Measurements from ENCODE around the gene WDFY4. TPM values are rescaled to one million over a fixed set of nuclear protein-coding genes. Genes with fewer than 3 reads are reported as not detected.

The WDFY4 gene
- total and polyA plus RNA-seq, 8 donors = 0.15 to 8.0 (median 2.7) TPM

DNA sequence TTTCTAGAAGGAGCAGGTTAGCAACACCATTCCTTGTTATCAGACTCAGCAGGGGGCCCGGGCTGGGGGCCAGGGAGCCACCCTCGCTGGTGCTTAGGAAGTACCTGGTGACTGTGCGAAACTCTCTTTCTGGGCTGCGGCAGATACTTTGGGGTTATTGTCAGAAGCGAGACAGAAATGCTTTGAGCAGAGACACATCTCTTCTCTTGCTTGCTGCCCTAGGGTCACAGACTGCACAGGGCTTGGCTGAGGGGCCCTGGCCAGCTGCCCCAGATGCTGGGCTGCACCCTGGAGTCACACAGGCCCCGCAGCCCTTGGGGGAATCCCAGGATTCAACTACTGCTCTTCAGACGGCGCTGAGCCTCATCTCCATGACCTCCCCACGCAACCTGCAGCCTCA lies 91.9 kb downstream of the WDFY4 start:
- intact Hi-C loops (cut with DNase I; ENCODE audit: low total_unique reads) = no loop called here
- Histone ChIP-seq H3K27ac (no peak overlapping the region), H3K36me3 (no peaks in the 10 kb centered on the region), H3K9me3 (no peaks in the 10 kb centered on the region), H3K4me1 (no peaks in the 10 kb centered on the region), H3K4me3 (no peak overlapping the region), H3K27me3 (peaks cover 0 to 4% (median 0%) of the 10 kb centered on the region in 3 donors)
- DNase-seq = no peak
- TF ChIP-seq POLR2A (IDR thresholded peaks at IDR 0.05) (no peak), POLR2AphosphoS5 (IDR thresholded peaks at IDR 0.05) (no peak), EP300 (IDR thresholded peaks at IDR 0.05) (no peak)
- TF ChIP-seq, protein P1, sequence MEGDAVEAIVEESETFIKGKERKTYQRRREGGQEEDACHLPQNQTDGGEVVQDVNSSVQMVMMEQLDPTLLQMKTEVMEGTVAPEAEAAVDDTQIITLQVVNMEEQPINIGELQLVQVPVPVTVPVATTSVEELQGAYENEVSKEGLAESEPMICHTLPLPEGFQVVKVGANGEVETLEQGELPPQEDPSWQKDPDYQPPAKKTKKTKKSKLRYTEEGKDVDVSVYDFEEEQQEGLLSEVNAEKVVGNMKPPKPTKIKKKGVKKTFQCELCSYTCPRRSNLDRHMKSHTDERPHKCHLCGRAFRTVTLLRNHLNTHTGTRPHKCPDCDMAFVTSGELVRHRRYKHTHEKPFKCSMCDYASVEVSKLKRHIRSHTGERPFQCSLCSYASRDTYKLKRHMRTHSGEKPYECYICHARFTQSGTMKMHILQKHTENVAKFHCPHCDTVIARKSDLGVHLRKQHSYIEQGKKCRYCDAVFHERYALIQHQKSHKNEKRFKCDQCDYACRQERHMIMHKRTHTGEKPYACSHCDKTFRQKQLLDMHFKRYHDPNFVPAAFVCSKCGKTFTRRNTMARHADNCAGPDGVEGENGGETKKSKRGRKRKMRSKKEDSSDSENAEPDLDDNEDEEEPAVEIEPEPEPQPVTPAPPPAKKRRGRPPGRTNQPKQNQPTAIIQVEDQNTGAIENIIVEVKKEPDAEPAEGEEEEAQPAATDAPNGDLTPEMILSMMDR (IDR thresholded peaks at IDR 0.05) = no peak
- WGBS, 5 donors = 57 to 69% (median 62%) methylated on average over 7 to 9 of the region's 9 CpGs

- 87 to 97% (median 92%) methylated on average over 3 of the region's 3 CpGs for WGBS, 5 donors
- no peaks in the 10 kb centered on the region for H3K9me3 ChIP-seq
Measured at GRCh38 chr10:48777110-48777509, 92.4 kb downstream of the WDFY4 start.

DNA sequence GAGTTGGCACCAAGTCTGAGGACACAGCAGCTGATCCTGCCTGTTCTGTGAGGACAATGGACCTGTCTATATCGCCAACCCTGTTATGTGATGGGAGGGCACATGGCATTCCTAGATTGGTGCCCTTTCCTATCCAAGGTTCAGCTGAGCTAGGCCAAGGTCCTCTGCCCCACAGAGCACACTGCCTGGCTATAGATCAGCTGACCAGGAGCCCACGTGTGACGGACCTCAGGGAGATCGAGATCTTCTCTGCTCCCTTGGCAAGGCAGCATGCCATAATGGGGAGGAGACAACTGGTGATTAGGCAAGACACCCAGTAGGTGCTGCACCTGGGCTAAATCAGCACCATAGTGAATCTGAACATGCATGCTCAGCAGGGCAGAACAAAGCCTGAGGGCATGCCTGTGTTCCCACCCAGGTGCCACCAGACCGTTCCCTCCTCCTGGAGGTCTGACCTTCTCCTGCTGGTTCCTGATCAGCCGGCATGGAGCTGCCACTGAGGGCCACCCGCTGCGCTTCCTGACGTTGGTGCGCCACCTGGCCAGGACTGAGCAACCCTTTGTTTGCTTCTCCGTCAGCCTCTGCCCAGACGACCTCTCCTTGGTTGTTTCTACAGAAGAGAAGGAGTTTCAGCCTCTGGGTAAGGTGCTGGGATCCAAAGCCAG lies 93.7 kb downstream of the WDFY4 start:
- H3K4me1 ChIP-seq = no peaks in the 10 kb centered on the region
- no peak overlapping the region for H3K4me3 ChIP-seq
- no peak for DNase-seq
- no peak for TF ChIP-seq POLR2AphosphoS5 (IDR thresholded peaks at IDR 0.05)
- no peak for TF ChIP-seq EP300 (IDR thresholded peaks at IDR 0.05)
- no peak for TF ChIP-seq POLR2A (IDR thresholded peaks at IDR 0.05)
- TF ChIP-seq, protein P1 (IDR thresholded peaks at IDR 0.05) = no peak
- intact Hi-C loops (cut with DNase I; ENCODE audit: low total_unique reads) = no loop called here
- H3K36me3 ChIP-seq = no peaks in the 10 kb centered on the region
- no peaks in the 10 kb centered on the region for H3K9me3 ChIP-seq
- WGBS, 5 donors = 81 to 90% (median 83%) methylated on average over 10 to 12 of the region's 12 CpGs
- H3K27ac ChIP-seq = no peak overlapping the region
- peaks cover 0 to 4% (median 0%) of the 10 kb centered on the region in 3 donors for H3K27me3 ChIP-seq

More at GRCh38 chr10:48777110-48777509, 92.4 kb downstream of the WDFY4 start:
- no peak overlapping the region for H3K27ac ChIP-seq
- no peaks in the 10 kb centered on the region for H3K36me3 ChIP-seq
- no peaks in the 10 kb centered on the region for H3K4me1 ChIP-seq
- TF ChIP-seq EP300 (IDR thresholded peaks at IDR 0.05) = no peak
- TF ChIP-seq, protein P1 (IDR thresholded peaks at IDR 0.05) = no peak
- no peak for TF ChIP-seq POLR2AphosphoS5 (IDR thresholded peaks at IDR 0.05)
- TF ChIP-seq POLR2A (IDR thresholded peaks at IDR 0.05) = no peak
- H3K27me3 ChIP-seq = peaks cover 0 to 4% (median 0%) of the 10 kb centered on the region in 3 donors
- no peak overlapping the region for H3K4me3 ChIP-seq
- DNase-seq = no peak
- intact Hi-C loops (cut with DNase I; ENCODE audit: low total_unique reads) = no loop called here

DNA sequence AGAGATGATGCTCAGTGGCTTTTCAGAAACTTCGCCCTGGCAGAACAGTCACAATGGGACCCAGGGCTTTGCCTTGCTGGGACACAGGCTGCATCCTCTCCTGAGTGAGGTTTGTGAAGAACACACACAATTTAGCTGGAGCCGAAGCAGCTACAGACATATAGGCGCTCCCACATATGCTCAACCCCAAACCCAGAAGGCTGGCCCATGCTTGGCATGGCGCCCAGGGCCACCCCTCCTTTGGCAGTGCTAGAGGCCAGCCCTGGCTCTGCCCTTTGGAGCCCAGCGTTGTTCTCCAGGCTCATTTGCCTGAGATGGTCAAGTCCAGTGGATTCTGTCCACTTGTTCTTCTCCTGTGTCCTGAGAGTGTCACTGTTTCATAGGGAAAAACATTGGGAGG lies 94.4 kb downstream of the WDFY4 start:
- WGBS, 5 donors = 73 to 87% (median 83%) methylated on average over 5 of the region's 5 CpGs
- TF ChIP-seq POLR2AphosphoS5 (IDR thresholded peaks at IDR 0.05) = no peak
- TF ChIP-seq, protein P1 (IDR thresholded peaks at IDR 0.05) = no peak
- TF ChIP-seq EP300 (IDR thresholded peaks at IDR 0.05) = no peak
- no peak for TF ChIP-seq POLR2A (IDR thresholded peaks at IDR 0.05)
- Histone ChIP-seq H3K4me1 (no peaks in the 10 kb centered on the region), H3K27ac (no peak overlapping the region), H3K36me3 (no peaks in the 10 kb centered on the region), H3K4me3 (no peak overlapping the region), H3K27me3 (peaks cover 0 to 4% (median 0%) of the 10 kb centered on the region in 3 donors), H3K9me3 (no peaks in the 10 kb centered on the region)
- DNase-seq = no peak
- intact Hi-C loops (cut with DNase I; ENCODE audit: low total_unique reads) = no loop called here
